NCI-H1105 (cell line): ENCODE measurements around the gene EFHD2.
"Not testable (repeated sequence)": the region's sequence is repeated elsewhere in the genome, so short reads cannot be mapped to it uniquely, and the experiment has no call there.

Experiments
- DNase-seq: peaks from one replicate; lab custom pipeline; 2025; lab: John Stamatoyannopoulos, UW

EFHD2 gene

GRCh38 chr1:15430787-15431570, 21.3 kb downstream of the EFHD2 start:
- peak; percentile 29 for DNase-seq

- no peak for DNase-seq
Observed at GRCh38 chr1:15431571-15431948, 21.9 kb downstream of the EFHD2 start.

GRCh38 chr1:15432324-15432723, 22.6 kb downstream of the EFHD2 start:
- DNase-seq: peak; percentile 32

GRCh38 chr1:15433471-15433870, 23.8 kb downstream of the EFHD2 start:
- no peak for DNase-seq

GRCh38 chr1:15434739-15435138, 25.1 kb downstream of the EFHD2 start:
- not testable (repeated sequence) for DNase-seq

- no peak for DNase-seq
Observed at GRCh38 chr1:15435239-15436077, 25.8 kb downstream of the EFHD2 start.

GRCh38 chr1:15436881-15437442, 27.3 kb downstream of the EFHD2 start:
- DNase-seq: no peak

GRCh38 chr1:15439325-15439724, 29.6 kb downstream of the EFHD2 start:
- no peak for DNase-seq

GRCh38 chr1:15440357-15440756, 30.7 kb downstream of the EFHD2 start:
- no peak for DNase-seq

- DNase-seq: no peak
Observed at GRCh38 chr1:15441247-15441646, 31.6 kb downstream of the EFHD2 start.

- DNase-seq: no peak
Observed at GRCh38 chr1:15442119-15442518, 32.4 kb downstream of the EFHD2 start.

- no peak for DNase-seq
Observed at GRCh38 chr1:15442759-15443158, 33.1 kb downstream of the EFHD2 start.

GRCh38 chr1:15443281-15443680, 33.6 kb downstream of the EFHD2 start:
- DNase-seq: no peak

GRCh38 chr1:15444468-15445389, 35.0 kb downstream of the EFHD2 start:
- no peak for DNase-seq

- DNase-seq: no peak
Observed at GRCh38 chr1:15445390-15446122, 35.9 kb downstream of the EFHD2 start.

- no peak for DNase-seq
Observed at GRCh38 chr1:15446212-15446611, 36.5 kb downstream of the EFHD2 start.

GRCh38 chr1:15448877-15449462, 39.3 kb downstream of the EFHD2 start:
- no peak for DNase-seq

- DNase-seq: no peak
Observed at GRCh38 chr1:15449567-15449966, 39.9 kb downstream of the EFHD2 start.

GRCh38 chr1:15451014-15451722, 41.5 kb downstream of the EFHD2 start:
- no peak for DNase-seq

GRCh38 chr1:15452216-15452615, 42.5 kb downstream of the EFHD2 start:
- DNase-seq: no peak
